Head of caudate nucleus (tissue), 42 donors: ENCODE results near the gene DIS3L2.

ENCODE experiments used
- DNase-seq, 42 donors: peaks; one replicate each; pipeline versions ENCODE4 v3.0.0 to v3.0.0-alpha.2; 2020 to 2021; ENCODE audit warnings: mixed read lengths in 7 of 42
- intact Hi-C: fragments of 100-400 bp; cut with DNase I; formaldehyde crosslinking; loops from one replicate; pipeline ENCODE4 v1.15.0; 2022

DIS3L2 gene

GRCh38 chr2:232328516-232329460 lies 367.3 kb downstream of the DIS3L2 start:
- intact Hi-C loops = loop anchor here (5.0 kb wide), 2 partner anchors 401 to 421 kb away; partner anchors contain the start of gene NPPC
- peak in 3 of 42 donors; percentile 2 to 9 (median 7) for DNase-seq

GRCh38 chr2:232329716-232330067 lies 368.2 kb downstream of the DIS3L2 start:
- intact Hi-C loops = loop anchor here (5.0 to 10.0 kb wide), 3 partner anchors 105 to 422 kb away; partner anchors contain the start of gene NPPC
- DNase-seq = peak in 2 of 42 donors; percentile 2 to 10

- intact Hi-C loops = loop anchor here (10.0 kb wide), 1 partner anchor 104 kb away; no protein-coding TSS in a partner anchor
- DNase-seq = peak in 2 of 42 donors; percentile 3 to 4
These were observed 368.8 kb downstream of the DIS3L2 start for GRCh38 chr2:232330068-232330999.

GRCh38 chr2:232331061-232331460 lies 369.5 kb downstream of the DIS3L2 start:
- intact Hi-C loops = loop anchor here (10.0 kb wide), 1 partner anchor 104 kb away; no protein-coding TSS in a partner anchor
- DNase-seq = peak in 2 of 42 donors; percentile 5 to 14

- DNase-seq = peak in 2 of 42 donors; percentile 8
- intact Hi-C loops = loop anchor here (10.0 kb wide), 1 partner anchor 103 kb away; no protein-coding TSS in a partner anchor
These were observed 370.1 kb downstream of the DIS3L2 start for GRCh38 chr2:232331641-232332040.

GRCh38 chr2:232332244-232332939 lies 370.9 kb downstream of the DIS3L2 start:
- DNase-seq = peak in 6 of 42 donors; percentile 1 to 20 (median 6)
- intact Hi-C loops = loop anchor here (10.0 kb wide), 1 partner anchor 102 kb away; no protein-coding TSS in a partner anchor

GRCh38 chr2:232332940-232333259 lies 371.4 kb downstream of the DIS3L2 start:
- intact Hi-C loops = loop anchor here (10.0 kb wide), 1 partner anchor 102 kb away; no protein-coding TSS in a partner anchor
- DNase-seq = peak in 4 of 42 donors; percentile 2 to 23 (median 17)

- DNase-seq = peak in 14 of 42 donors; percentile 1 to 44 (median 10)
- intact Hi-C loops = loop anchor here (10.0 kb wide), 1 partner anchor 101 kb away; no protein-coding TSS in a partner anchor
These were observed 372.0 kb downstream of the DIS3L2 start for GRCh38 chr2:232333361-232334135.

- intact Hi-C loops = loop anchor here (10.0 kb wide), 1 partner anchor 100 kb away; no protein-coding TSS in a partner anchor
- peak in 9 of 42 donors; percentile 1 to 28 (median 9) for DNase-seq
These were observed 372.8 kb downstream of the DIS3L2 start for GRCh38 chr2:232334136-232334884.

- DNase-seq = peak in 5 of 42 donors; percentile 3 to 8 (median 6)
- intact Hi-C loops = loop anchor here (10.0 kb wide), 1 partner anchor 100 kb away; no protein-coding TSS in a partner anchor
These were observed 373.3 kb downstream of the DIS3L2 start for GRCh38 chr2:232334885-232335205.

- intact Hi-C loops = loop anchor here (10.0 kb wide), 1 partner anchor 99 kb away; no protein-coding TSS in a partner anchor
- peak in 14 of 42 donors; percentile 3 to 28 (median 10) for DNase-seq
These were observed 373.8 kb downstream of the DIS3L2 start for GRCh38 chr2:232335206-232335858.

GRCh38 chr2:232335859-232336215 lies 374.3 kb downstream of the DIS3L2 start:
- peak in 10 of 42 donors; percentile 2 to 16 (median 5) for DNase-seq
- intact Hi-C loops = loop anchor here (10.0 kb wide), 1 partner anchor 99 kb away; no protein-coding TSS in a partner anchor

- intact Hi-C loops = loop anchor here (10.0 kb wide), 1 partner anchor 99 kb away; no protein-coding TSS in a partner anchor
These were observed 374.8 kb downstream of the DIS3L2 start for GRCh38 chr2:232336241-232336736.

GRCh38 chr2:232336981-232337720 lies 375.6 kb downstream of the DIS3L2 start:
- intact Hi-C loops = loop anchor here (10.0 kb wide), 1 partner anchor 98 kb away; no protein-coding TSS in a partner anchor
- peak in 24 of 42 donors; percentile 9 to 61 (median 35) for DNase-seq

More at GRCh38 chr2:232336241-232336736, 374.8 kb downstream of the DIS3L2 start:
- DNase-seq = peak in 14 of 42 donors; percentile 1 to 42 (median 10)
